Astrocyte (in vitro differentiated cells and primary cell): ENCODE data around the gene EXD2. TPM values are rescaled to one million over a fixed set of nuclear protein-coding genes. Genes with fewer than 3 reads are reported as not detected.

Experiments
- DNase-seq: peaks from one replicate; pipeline ENCODE4 v3.0.0-alpha.2; 2010; ENCODE audit warnings: low read depth
- FAIRE-seq: peaks from 2 replicates; lab custom pipeline; 2011; peaks lifted over from hg19 to GRCh38; lab: Jason Lieb, UNC
- H2AFZ ChIP-seq: 2 replicates; pipeline ENCODE4 v1.6.0; 2012; ENCODE audit warnings: low read depth, low read length, inconsistent platforms
- H3K27ac ChIP-seq: 2 replicates; pipeline ENCODE4 v1.5.1; 2011; ENCODE audit warnings: low read depth, low read length, inconsistent platforms
- H3K27me3 ChIP-seq: 2 replicates; pipeline ENCODE4 v1.6.0; 2011; ENCODE audit warnings: low read length, inconsistent platforms; ENCODE audit not compliant: insufficient read depth
- H3K36me3 ChIP-seq: 2 replicates; pipeline ENCODE4 v1.5.1; 2011; ENCODE audit warnings: low read length, inconsistent platforms; ENCODE audit not compliant: insufficient read depth
- H3K4me1 ChIP-seq: 2 replicates; pipeline ENCODE4 v1.5.1; 2011; ENCODE audit warnings: low read length, inconsistent platforms; ENCODE audit not compliant: insufficient read depth
- H3K4me2 ChIP-seq: 2 replicates; pipeline ENCODE4 v1.6.0; 2012; ENCODE audit warnings: low read length, inconsistent platforms
- H3K4me3 ChIP-seq: 2 replicates; pipeline ENCODE4 v1.5.1; 2011; ENCODE audit warnings: low read depth, mild to moderate bottlenecking, low read length, inconsistent platforms; ENCODE audit not compliant: insufficient read depth
- H3K79me2 ChIP-seq: 2 replicates; pipeline ENCODE4 v1.6.0; 2012; ENCODE audit warnings: mild to moderate bottlenecking, low read length, inconsistent platforms; ENCODE audit not compliant: insufficient read depth
- H3K9ac ChIP-seq: 2 replicates; pipeline ENCODE4 v1.6.0; 2012; ENCODE audit warnings: mild to moderate bottlenecking, low read length, inconsistent platforms
- H3K9me3 ChIP-seq: 2 replicates; pipeline ENCODE4 v1.5.1; 2012; ENCODE audit warnings: low read depth, mild to moderate bottlenecking, low read length, inconsistent platforms; ENCODE audit not compliant: insufficient read depth
- H4K20me1 ChIP-seq: 2 replicates; pipeline ENCODE4 v1.6.0; 2012; ENCODE audit warnings: low read length, inconsistent platforms; ENCODE audit not compliant: insufficient read depth
- H3K27ac Mint-ChIP-seq: one replicate; pipeline ENCODE4 v1.8.0; 2021; ENCODE audit warnings: mild to moderate bottlenecking, mixed read lengths; ENCODE audit not compliant: unreplicated experiment
- H3K27me3 Mint-ChIP-seq: one replicate; pipeline ENCODE4 v1.8.0; 2021; ENCODE audit warnings: low read depth, mixed read lengths; ENCODE audit not compliant: unreplicated experiment
- H3K36me3 Mint-ChIP-seq: one replicate; pipeline ENCODE4 v1.8.0; 2021; ENCODE audit warnings: low read depth, mixed read lengths; ENCODE audit not compliant: unreplicated experiment
- H3K4me1 Mint-ChIP-seq: one replicate; pipeline ENCODE4 v1.8.0; 2021; ENCODE audit warnings: low read depth, mixed read lengths; ENCODE audit not compliant: unreplicated experiment
- H3K4me3 Mint-ChIP-seq: one replicate; pipeline ENCODE4 v1.8.0; 2021; ENCODE audit warnings: mild to moderate bottlenecking, moderate library complexity, mixed read lengths; ENCODE audit not compliant: unreplicated experiment
- H3K9me3 Mint-ChIP-seq: one replicate; pipeline ENCODE4 v1.8.0; 2021; ENCODE audit warnings: mild to moderate bottlenecking, mixed read lengths; ENCODE audit not compliant: unreplicated experiment
- CTCF ChIP-seq: IDR thresholded peaks from 2 replicates; pipeline ENCODE4 v1.5.1; 2011; ENCODE audit warnings: low read depth, mild to moderate bottlenecking, inconsistent platforms, low read length, moderate library complexity; ENCODE audit not compliant: insufficient read depth
- EZH2 ChIP-seq: IDR thresholded peaks from 2 replicates; pipeline ENCODE4 v1.6.1; 2012; ENCODE audit warnings: mild to moderate bottlenecking, low read length, inconsistent platforms; ENCODE audit not compliant: insufficient read depth
- total RNA-seq: library from RNA; stranded (reverse); gene quantifications from 2 replicates; pipeline ENCODE4 v1.2.1, GENCODE V29; 2021

The EXD2 gene
- total RNA-seq, 1 donor from 2014 or later = 30.7 TPM

- peak overlapping the region; percentile 79 for H3K4me3 Mint-ChIP-seq
- no peaks in the 10 kb centered on the region for H3K36me3 ChIP-seq
- H3K9me3 ChIP-seq = no peaks in the 10 kb centered on the region
- peak overlapping the region; percentile 78 for H2AFZ ChIP-seq
- H3K27ac ChIP-seq = no peak overlapping the region
- H3K4me2 ChIP-seq = peak overlapping the region; percentile 93
- DNase-seq (no peak), FAIRE-seq (no peak)
- H3K27me3 ChIP-seq = peaks cover 18% of the 10 kb centered on the region
- peaks cover 4% of the 10 kb centered on the region for H3K4me1 Mint-ChIP-seq
- peak overlapping the region; percentile 66 for H3K4me3 ChIP-seq
- peak overlapping the region; percentile 46 for H3K9ac ChIP-seq
- no peaks in the 10 kb centered on the region for H3K9me3 Mint-ChIP-seq
- no peaks in the 10 kb centered on the region for H3K79me2 ChIP-seq
- peaks cover 42% of the 10 kb centered on the region for H3K27me3 Mint-ChIP-seq
- no peak overlapping the region for H3K27ac Mint-ChIP-seq
- peaks cover 24% of the 10 kb centered on the region for H3K4me1 ChIP-seq
- TF ChIP-seq CTCF = no peak
- TF ChIP-seq EZH2 = no peak
- peaks cover 4% of the 10 kb centered on the region for H3K36me3 Mint-ChIP-seq
- H4K20me1 ChIP-seq = peaks cover 10% of the 10 kb centered on the region
Observed at GRCh38 chr14:69259168-69259526, 67.8 kb downstream of the EXD2 start.

GRCh38 chr14:69259527-69260189, 68.4 kb downstream of the EXD2 start, which contains the start of gene GALNT16:
TSS of gene GALNT16 (plus strand) at chr14:69260158. CDS start at chr14:69260291, 133 bp downstream.
- Mint-ChIP-seq H3K4me3 (peak within 1 kb of the TSS; percentile 79), H3K27me3 (peaks cover 43% of the 10 kb centered on the region), H3K27ac (no peak within 1 kb of the TSS), H3K9me3 (no peaks in the 10 kb centered on the region), H3K36me3 (peaks cover 4% of the 10 kb centered on the region), H3K4me1 (peaks cover 4% of the 10 kb centered on the region)
- Histone ChIP-seq H3K9me3 (no peaks in the 10 kb centered on the region), H2AFZ (peak within 1 kb of the TSS; percentile 78), H3K4me3 (peak within 1 kb of the TSS; percentile 66), H3K4me2 (peak within 1 kb of the TSS; percentile 93), H3K79me2 (no peaks in the 10 kb centered on the region), H3K4me1 (peaks cover 24% of the 10 kb centered on the region), H4K20me1 (peaks cover 10% of the 10 kb centered on the region), H3K36me3 (no peaks in the 10 kb centered on the region), H3K27me3 (peaks cover 18% of the 10 kb centered on the region), H3K9ac (peak within 1 kb of the TSS; percentile 46), H3K27ac (no peak within 1 kb of the TSS)
- peak; percentile 14 for DNase-seq
- FAIRE-seq = no peak
- peak; percentile 3 for TF ChIP-seq CTCF
- no peak for TF ChIP-seq EZH2

- H3K79me2 ChIP-seq = no peaks in the 10 kb centered on the region
- Mint-ChIP-seq H3K4me1 (peaks cover 2% of the 10 kb centered on the region), H3K4me3 (peak overlapping the region; percentile 78), H3K9me3 (no peaks in the 10 kb centered on the region), H3K27ac (no peak overlapping the region), H3K27me3 (peaks cover 41% of the 10 kb centered on the region), H3K36me3 (peaks cover 4% of the 10 kb centered on the region)
- peaks cover 10% of the 10 kb centered on the region for H4K20me1 ChIP-seq
- no peaks in the 10 kb centered on the region for H3K9me3 ChIP-seq
- H3K27ac ChIP-seq = no peak overlapping the region
- peaks cover 18% of the 10 kb centered on the region for H3K27me3 ChIP-seq
- peak overlapping the region; percentile 66 for H3K4me3 ChIP-seq
- H3K9ac ChIP-seq = peak overlapping the region; percentile 35
- TF ChIP-seq CTCF (no peak), EZH2 (no peak)
- H2AFZ ChIP-seq = peak overlapping the region; percentile 75
- H3K4me1 ChIP-seq = peaks cover 24% of the 10 kb centered on the region
- H3K4me2 ChIP-seq = peak overlapping the region; percentile 93
- H3K36me3 ChIP-seq = no peaks in the 10 kb centered on the region
- no peak for FAIRE-seq
- DNase-seq = peak; percentile 8
Observed at GRCh38 chr14:69260190-69260860, 69.0 kb downstream of the EXD2 start.
